Spleen (tissue), 3 donors: Measurements from ENCODE around the gene C20orf96.

Source experiments
- POLR2A ChIP-seq, 3 donors: fragments of 450-650 bp; IDR thresholded peaks; one replicate each; pipeline ENCODE4 v1.5.1; 2017; ENCODE audit warnings: antibody characterized with exemption in 3 of 3, mild to moderate bottlenecking in 1 of 3
- POLR2AphosphoS5 ChIP-seq, 3 donors: sonication (generic); formaldehyde crosslinking; IDR thresholded peaks; one replicate each; pipeline ENCODE4 v1.5.1; 2017; ENCODE audit warnings: antibody characterized with exemption in 3 of 3

GRCh38 chr20:326645-327185 lies 36.2 kb upstream of the C20orf96 start:
- TF ChIP-seq POLR2AphosphoS5 (IDR thresholded peaks at IDR 0.05) (no peak), POLR2A (IDR thresholded peaks at IDR 0.05) (no peak)
